DND-41 (cell line): ENCODE measurements around the gene SLC40A1.

Experiments used
- CTCF ChIP-seq: IDR thresholded peaks from 2 replicates; pipeline ENCODE4 v1.5.1; 2012; ENCODE audit warnings: borderline replicate concordance, low read length, moderate library complexity, mild to moderate bottlenecking; ENCODE audit not compliant: poor library complexity, severe bottlenecking; ENCODE audit errors: extremely low read depth
- EZH2 ChIP-seq: IDR thresholded peaks from 3 replicates; pipeline ENCODE4 v1.6.1; 2012; ENCODE audit warnings: borderline replicate concordance, low read depth, mild to moderate bottlenecking, moderate library complexity, low read length, inconsistent platforms; ENCODE audit not compliant: severe bottlenecking

GRCh38 chr2:189595417-189595816 is 14.8 kb upstream of the SLC40A1 start:
- TF ChIP-seq EZH2 (no peak), CTCF (no peak)
